Measurements from ENCODE around the gene LYPD5.

- no peak for TF ChIP-seq SIN3A (IDR thresholded peaks at IDR 0.05; ENCODE audit: borderline replicate concordance, low read depth, low read length)
- TF ChIP-seq, protein P1, sequence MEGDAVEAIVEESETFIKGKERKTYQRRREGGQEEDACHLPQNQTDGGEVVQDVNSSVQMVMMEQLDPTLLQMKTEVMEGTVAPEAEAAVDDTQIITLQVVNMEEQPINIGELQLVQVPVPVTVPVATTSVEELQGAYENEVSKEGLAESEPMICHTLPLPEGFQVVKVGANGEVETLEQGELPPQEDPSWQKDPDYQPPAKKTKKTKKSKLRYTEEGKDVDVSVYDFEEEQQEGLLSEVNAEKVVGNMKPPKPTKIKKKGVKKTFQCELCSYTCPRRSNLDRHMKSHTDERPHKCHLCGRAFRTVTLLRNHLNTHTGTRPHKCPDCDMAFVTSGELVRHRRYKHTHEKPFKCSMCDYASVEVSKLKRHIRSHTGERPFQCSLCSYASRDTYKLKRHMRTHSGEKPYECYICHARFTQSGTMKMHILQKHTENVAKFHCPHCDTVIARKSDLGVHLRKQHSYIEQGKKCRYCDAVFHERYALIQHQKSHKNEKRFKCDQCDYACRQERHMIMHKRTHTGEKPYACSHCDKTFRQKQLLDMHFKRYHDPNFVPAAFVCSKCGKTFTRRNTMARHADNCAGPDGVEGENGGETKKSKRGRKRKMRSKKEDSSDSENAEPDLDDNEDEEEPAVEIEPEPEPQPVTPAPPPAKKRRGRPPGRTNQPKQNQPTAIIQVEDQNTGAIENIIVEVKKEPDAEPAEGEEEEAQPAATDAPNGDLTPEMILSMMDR (CRISPR knock-in tag; IDR thresholded peaks at IDR 0.05), result no peak
- no peak for TF ChIP-seq ZNF124 (CRISPR knock-in tag; IDR thresholded peaks at IDR 0.05)
- no peak for TF ChIP-seq WIZ (CRISPR knock-in tag; IDR thresholded peaks at IDR 0.05)
- TF ChIP-seq ZBTB7A (CRISPR knock-in tag; IDR thresholded peaks at IDR 0.05), result no peak
- TF ChIP-seq ZNF264 (CRISPR knock-in tag; IDR thresholded peaks at IDR 0.05), result no peak
- no peak for TF ChIP-seq DPF2 (CRISPR knock-in tag; IDR thresholded peaks at IDR 0.05; ENCODE audit: borderline replicate concordance, low read depth)
- no peak for TF ChIP-seq ZNF350 (CRISPR knock-in tag; IDR thresholded peaks at IDR 0.05; ENCODE audit: borderline replicate concordance, low read depth)
- TF ChIP-seq, protein P2, sequence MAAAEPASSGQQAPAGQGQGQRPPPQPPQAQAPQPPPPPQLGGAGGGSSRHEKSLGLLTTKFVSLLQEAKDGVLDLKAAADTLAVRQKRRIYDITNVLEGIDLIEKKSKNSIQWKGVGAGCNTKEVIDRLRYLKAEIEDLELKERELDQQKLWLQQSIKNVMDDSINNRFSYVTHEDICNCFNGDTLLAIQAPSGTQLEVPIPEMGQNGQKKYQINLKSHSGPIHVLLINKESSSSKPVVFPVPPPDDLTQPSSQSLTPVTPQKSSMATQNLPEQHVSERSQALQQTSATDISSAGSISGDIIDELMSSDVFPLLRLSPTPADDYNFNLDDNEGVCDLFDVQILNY (CRISPR knock-in tag; conservative IDR thresholded peaks at IDR 0.05), result no peak
- no peak for TF ChIP-seq ZUFSP (CRISPR knock-in tag; IDR thresholded peaks at IDR 0.05; ENCODE audit: borderline replicate concordance)
- TF ChIP-seq TBP (CRISPR knock-in tag; IDR thresholded peaks at IDR 0.05), result no peak
- no peak for TF ChIP-seq ZNF780A (CRISPR knock-in tag; IDR thresholded peaks at IDR 0.05)
Observed at GRCh38 chr19:43798026-43798545, 4.2 kb downstream of the LYPD5 start.

Data from HepG2 (cell line).